SHP77 (cell line): ENCODE measurements around the gene HELZ.
"Not testable (repeated sequence)": the region's sequence is repeated elsewhere in the genome, so short reads cannot be mapped to it uniquely, and the experiment has no call there.

Experiments
- DNase-seq, 2 experiments: peaks; one replicate each; lab custom pipeline; 2025; lab: John Stamatoyannopoulos, UW

Gene HELZ

DNA sequence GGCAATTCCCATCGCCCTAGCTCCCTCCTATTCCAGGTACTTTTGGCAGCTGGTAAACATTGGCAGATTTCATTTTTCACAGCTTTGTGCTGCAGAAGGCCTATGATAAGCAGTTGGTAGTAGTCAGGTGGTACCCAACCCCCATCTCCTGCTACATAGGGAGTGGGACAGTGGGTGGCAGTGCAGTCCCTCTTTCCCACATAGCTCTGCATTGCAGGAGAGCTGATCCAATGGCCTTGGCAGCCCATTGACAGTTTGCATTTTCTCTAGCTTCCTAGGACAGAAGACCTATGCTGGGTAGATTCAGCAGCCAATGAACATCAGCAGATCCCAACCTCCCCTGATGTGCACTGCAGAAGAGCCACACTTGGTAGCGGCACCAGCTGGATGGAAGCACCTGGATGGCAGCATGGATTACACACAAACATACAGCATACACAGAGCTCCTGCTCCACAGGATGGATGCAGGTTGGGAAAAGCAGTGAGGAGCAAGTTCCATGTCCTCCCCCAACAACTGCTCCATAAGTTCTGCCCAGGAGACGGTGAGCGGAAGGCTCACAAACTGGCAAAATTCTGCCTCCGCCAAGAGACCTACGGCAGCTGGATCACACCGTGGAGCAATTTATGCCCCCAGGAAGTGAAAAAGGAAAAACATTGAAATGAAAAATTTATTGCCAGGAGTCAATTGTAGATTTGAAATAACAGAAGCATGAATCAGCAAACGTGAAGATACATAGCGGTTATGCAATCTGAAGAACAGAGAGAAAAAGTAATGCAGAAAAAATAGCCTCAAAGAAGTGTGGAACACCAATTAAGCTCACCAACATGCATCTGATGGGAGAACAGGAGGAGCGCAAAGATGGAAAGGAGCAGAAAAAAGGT lies 105.0 kb downstream of the HELZ start:
- DNase-seq: no peak

DNA sequence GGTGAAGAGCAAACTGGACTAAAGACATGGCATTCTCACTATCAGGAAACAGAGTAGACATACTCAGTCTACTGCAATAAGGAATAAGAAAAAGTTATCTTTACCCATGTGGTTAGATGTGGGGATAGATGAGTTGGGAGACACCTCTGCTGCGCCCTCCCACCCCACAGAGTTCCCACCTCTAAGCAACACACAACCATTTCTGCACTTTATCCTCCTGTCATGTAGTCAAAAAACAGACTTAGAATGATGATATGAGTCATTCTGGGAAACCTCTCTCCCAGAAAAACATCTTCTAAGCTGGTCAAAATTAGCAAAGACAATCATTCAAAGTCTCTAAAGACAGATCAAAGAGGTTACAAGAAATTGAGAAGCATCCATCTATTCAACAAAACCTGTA lies 105.7 kb downstream of the HELZ start:
- no peak for DNase-seq

DNA sequence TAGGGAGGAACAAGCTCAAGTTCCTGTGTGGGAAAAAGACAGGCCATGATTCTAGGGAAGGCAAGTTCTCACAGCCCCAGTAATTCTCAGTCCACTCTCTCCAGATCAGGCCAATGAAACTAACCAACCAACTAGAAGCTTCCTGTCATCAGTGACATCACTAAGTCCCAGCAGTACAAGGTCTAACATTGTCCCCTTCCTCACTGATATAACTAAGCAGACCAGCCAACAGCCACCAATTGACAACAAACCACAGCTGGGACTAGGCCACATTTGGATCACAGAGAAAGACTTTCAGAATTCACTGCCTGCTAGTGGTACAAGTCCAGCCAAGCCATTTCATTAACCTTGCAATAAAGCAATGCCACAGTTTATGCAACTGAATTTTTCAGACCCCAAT lies 106.6 kb downstream of the HELZ start:
- DNase-seq: no peak

DNA sequence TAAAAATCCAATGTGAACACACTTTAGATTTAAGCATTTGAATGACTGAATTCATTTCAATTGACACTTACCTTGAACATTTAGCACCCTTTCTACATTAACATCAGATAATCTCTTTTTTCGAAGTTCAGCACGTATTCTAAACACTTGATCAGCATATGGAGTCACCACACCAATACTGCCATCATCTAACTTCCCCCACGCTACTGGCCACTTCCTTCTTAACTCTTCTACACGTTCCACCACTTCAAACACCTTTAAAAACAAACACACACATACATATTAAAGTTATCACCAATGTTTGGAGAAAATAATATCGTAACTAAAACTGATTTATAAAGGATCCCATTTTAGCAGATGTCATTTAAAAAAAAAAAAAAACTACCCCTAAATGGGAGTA lies 107.1 kb downstream of the HELZ start:
- no peak for DNase-seq

GRCh38 chr17:67137026-67137370 lies 108.0 kb downstream of the HELZ start:
- no peak for DNase-seq

- DNase-seq: no peak
Measured at GRCh38 chr17:67136191-67137025, 108.6 kb downstream of the HELZ start.

DNA sequence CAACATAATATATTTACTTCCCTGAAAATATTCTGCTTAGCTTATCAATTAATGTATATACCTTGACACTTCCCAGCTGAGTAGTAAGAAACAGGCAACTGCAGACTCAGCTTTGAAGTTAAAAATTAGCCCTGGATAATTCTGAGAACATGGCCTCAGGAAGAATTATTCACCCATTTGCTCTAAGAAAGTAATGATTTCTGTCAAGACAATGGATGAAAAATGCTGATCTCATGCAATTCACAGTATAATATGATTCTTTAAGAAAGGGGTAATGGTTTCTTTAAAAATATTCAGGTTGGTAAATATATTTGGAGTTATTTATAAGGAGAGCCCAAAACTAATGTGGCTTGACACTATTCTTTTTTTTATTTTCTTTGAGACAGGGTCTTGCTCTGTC lies 111.8 kb downstream of the HELZ start:
- no peak for DNase-seq

- DNase-seq: peak; percentile 1 to 47
Measured at GRCh38 chr17:67132366-67132765, 112.6 kb downstream of the HELZ start.

GRCh38 chr17:67130768-67131167 lies 114.2 kb downstream of the HELZ start:
- DNase-seq: no peak

DNA sequence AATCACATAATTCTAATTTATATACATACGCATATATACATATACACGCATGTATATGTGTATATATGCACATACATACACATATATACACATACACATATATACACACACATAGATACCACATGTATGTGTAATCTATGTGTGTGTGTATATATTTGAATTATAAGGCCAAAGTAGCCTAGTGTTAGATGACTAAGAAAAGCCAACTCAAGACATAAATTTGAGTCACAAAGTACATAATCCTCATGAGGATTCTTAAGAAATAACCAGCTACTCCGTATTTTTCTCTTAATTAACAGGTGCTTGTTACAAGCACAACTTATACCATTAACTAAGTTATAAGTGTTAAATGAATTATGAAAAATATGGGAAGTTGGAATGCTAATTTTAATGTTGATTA lies 115.7 kb downstream of the HELZ start:
- no peak for DNase-seq

DNA sequence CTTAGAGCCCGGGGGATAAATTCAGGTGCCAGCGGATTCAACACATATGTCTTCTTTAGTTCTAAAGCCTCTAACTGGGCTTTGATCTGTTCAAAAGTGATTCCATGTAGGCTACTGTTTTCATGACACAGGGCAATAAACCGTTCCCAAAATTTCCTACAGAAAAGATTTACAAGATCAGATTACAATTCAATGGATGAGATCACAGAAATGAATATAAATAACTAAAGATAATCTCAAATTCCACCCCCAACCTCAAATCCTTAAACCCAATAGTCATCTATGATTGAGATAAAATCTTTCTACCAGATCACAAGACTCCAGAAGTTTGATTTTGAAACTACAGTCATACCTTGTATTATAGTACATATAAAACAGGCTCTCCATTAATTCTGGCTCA lies 116.3 kb downstream of the HELZ start:
- DNase-seq: no peak

DNA sequence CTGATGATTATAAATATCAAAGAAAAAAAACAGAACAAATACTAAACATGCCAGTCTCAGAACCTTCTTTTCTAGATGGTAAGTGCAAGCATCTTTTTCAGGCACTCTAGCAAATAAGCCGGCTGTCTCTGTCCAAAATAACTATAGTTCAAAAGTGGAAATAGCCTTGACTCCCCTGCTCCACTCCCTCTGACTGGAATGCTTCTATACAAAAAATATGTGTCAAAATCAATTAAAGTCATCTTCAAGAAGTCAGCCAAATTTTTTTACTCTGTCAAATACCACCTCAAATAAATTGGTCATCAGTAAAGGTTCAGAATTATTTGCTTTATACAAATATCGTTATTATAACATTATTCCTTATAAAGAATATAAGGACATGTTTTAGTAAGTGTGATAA lies 117.1 kb downstream of the HELZ start:
- DNase-seq: no peak

GRCh38 chr17:67126983-67127382 lies 118.0 kb downstream of the HELZ start:
- no peak for DNase-seq

- DNase-seq: not testable (repeated sequence)
Measured at GRCh38 chr17:67126543-67126942, 118.5 kb downstream of the HELZ start.

DNA sequence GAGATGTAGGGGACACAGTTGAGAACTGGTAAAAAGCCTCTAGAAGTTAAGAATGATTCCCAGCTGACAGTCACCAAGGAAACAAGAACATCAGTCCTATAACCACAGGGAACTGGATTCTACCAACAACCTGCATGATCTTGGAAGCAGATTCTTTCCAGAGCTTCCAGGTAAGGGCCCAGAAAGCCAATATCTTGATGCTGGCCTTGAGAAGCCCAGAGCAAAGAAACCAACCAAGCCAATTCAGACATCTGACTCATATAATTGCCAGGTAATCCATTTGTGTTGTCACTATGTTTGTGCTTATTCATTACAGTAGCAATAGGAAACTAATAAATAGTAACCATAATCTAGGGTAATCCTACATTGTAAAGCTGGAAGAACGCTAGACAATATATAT lies 119.1 kb downstream of the HELZ start:
- DNase-seq: no peak

- no peak for DNase-seq
Measured at GRCh38 chr17:67125417-67125816, 119.6 kb downstream of the HELZ start.

DNA sequence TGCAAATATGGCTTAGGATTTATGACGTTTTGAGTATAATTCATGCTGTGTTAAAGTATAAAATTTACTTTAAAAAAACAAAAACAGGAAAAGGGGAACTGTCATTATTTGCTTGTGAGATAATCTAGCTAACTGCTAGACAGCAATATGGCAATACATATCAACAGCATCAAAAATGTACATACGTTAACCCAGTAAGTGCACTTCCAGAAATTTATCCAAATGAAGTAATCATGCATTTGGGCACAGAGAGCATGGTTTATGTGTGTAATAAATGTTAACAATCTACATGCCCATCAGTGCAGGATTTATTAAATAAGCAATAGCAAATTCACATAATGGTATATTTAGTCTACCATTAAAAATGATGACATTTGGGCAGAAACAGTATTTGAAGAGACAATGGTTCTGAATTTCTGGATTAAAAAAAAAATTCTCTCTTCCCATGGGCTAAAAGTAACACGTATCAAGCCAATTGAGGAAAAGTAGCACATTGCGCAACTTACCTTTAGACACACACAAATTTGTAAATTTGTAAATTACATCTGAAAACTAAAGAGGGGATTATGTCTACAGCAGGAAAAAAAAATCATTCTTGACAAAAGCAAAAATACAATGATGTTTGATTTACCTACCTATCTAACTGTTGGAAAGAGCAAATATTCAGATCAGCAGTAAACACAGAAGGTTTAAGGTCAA lies 120.4 kb downstream of the HELZ start:
- DNase-seq: no peak

DNA sequence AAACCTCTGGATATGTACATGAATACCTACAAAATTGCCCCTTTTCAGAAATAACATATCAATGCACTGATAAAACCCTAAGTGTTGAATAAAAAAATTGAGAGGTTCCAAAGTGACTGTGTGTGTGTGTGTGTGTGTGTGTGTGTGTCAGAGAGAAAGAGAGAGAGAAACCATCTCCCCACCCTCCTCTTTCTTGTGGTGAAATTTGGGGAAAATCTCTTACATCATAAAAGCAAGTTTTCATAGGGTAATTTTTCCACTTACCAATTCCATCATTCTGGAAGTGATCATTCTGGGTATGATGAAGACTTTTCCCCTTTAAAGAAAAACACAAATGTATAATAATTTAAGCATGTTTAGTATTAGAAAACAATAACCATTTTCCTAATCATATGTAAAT lies 121.3 kb downstream of the HELZ start:
- no peak for DNase-seq

- DNase-seq: no peak
Measured at GRCh38 chr17:67121316-67121891, 123.6 kb downstream of the HELZ start.

GRCh38 chr17:67119102-67119501 lies 125.9 kb downstream of the HELZ start:
- no peak for DNase-seq

DNA sequence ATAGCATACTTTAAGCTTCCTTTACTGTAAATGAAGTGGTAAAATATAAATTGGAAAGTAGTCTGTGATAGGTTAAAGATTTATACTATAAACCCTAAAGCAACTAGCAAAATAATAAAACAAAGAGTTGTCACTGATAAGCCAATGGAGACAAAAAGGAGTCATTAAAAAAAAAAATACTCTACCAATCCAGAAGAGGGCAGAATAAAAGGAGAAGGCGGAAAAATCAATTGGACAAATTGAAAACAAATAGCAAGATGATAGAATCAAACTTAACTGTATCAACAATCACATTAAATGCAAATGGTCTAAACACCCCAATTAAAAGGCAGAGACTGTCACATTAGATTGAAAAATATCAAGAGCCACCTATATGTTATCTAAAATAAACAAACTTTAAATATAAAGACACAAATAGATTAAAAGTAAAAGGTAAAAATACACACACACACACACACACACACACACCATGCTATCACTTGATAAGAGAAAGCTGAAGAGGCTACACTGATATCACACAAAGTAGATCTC lies 128.9 kb downstream of the HELZ start:
- no peak for DNase-seq

DNA sequence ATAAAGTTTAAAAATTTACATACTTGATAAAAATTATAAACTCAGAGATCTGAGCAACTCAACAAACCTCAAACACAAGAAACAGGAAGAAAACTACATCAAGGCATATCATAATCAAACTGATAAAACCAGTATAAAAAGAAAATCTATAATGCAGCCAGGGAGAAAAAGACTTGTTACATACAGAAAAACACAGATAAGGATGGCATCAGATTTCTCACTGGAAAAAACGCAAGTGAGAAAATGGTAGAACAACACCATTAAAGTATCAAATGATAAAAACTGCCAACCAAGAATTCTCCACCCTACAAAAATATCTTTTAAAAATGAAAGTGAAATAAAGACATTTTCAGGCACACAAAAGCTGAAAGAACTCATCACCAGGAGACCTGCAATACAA lies 129.6 kb downstream of the HELZ start:
- no peak for DNase-seq
